ENCODE results near the gene SLAMF1.
"Not testable (repeated sequence)": the region's sequence is repeated elsewhere in the genome, so short reads cannot be mapped to it uniquely, and the experiment has no call there.

Gene SLAMF1

GRCh38 chr1:160560806-160561205, 86.0 kb downstream of the SLAMF1 start:
- no peak overlapping the region for H3K27ac ChIP-seq
- no peak for TF ChIP-seq CTCF (conservative IDR thresholded peaks at IDR 0.05)

- no peak for TF ChIP-seq CTCF (conservative IDR thresholded peaks at IDR 0.05)
- no peak for TF ChIP-seq ZFX (IDR thresholded peaks at IDR 0.05)
- H3K27ac ChIP-seq = no peak overlapping the region
These were observed 86.7 kb downstream of the SLAMF1 start for GRCh38 chr1:160560045-160560705.

GRCh38 chr1:160559437-160559836, 87.4 kb downstream of the SLAMF1 start:
- H3K27ac ChIP-seq = not testable (repeated sequence)

- TF ChIP-seq ZFX (IDR thresholded peaks at IDR 0.05) (no peak), CTCF (conservative IDR thresholded peaks at IDR 0.05) (no peak)
These were observed 88.0 kb downstream of the SLAMF1 start for GRCh38 chr1:160558660-160559380.

More at GRCh38 chr1:160558660-160559380, 88.0 kb downstream of the SLAMF1 start:
- no peak overlapping the region for H3K27ac ChIP-seq

Measured in C4-2B (cell line).